Skin of body (tissue), 2 donors: Measurements from ENCODE around the gene BCAS4. TPM values are rescaled to one million over a fixed set of nuclear protein-coding genes. Genes with fewer than 3 reads are reported as not detected.
"Not testable (repeated sequence)": the region's sequence is repeated elsewhere in the genome, so short reads cannot be mapped to it uniquely, and the experiment has no call there.

Experiments
- DNase-seq: peaks from one replicate; lab custom pipeline; 2025; lab: John Stamatoyannopoulos, UW
- total RNA-seq: library from RNA; depleted of rRNA; stranded (reverse); fragments of >200 nt; gene quantifications from one replicate; pipeline ENCODE4 v1.2.3, GENCODE V29; 2014

The BCAS4 gene
- total RNA-seq, 1 donor from 2014 or later, result 2.1 TPM

DNA sequence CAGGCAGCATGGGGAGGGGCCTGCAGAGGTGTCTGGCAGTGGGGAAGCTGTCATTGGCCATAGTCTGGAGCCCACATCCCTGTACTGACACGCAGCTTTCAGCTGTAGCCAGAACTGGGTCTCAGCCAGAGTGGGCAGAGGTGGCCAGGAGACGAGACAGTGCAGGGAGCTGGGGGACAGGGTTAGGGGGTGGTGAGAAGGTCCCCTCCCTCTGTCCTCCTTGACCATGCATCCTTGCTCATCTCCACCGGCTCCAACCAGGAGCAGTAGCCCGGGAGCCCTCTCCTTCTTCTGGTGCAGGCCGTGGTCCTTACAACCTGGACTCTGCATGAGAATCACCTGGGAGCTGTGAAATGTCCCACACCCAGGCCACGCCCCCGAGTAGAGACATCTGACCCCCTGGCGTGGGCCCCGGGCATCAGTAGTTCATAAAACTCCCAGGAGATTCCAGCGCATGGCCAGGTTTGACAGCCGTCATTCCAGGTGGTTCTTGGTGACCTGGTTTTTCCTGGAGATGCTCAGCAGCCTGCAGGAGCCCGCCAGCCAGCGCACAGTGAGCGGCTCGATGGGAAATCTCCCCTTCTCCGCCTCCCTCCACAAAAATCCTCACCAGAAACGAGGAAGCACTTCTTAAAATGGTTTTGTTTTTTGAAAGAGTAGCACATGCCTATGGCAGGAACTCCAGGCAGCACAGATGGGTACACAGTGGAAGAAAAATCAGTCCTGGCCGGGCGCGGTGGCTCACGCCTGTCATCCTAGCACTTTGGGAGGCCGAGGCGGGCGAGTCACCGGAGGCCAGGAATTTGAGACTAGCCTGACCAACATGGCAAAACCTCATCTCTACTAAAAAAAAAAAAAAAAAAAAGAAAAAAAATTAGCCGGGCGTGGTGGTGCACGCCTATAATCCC is 80.2 kb downstream of the BCAS4 start:
- DNase-seq, result no peak

DNA sequence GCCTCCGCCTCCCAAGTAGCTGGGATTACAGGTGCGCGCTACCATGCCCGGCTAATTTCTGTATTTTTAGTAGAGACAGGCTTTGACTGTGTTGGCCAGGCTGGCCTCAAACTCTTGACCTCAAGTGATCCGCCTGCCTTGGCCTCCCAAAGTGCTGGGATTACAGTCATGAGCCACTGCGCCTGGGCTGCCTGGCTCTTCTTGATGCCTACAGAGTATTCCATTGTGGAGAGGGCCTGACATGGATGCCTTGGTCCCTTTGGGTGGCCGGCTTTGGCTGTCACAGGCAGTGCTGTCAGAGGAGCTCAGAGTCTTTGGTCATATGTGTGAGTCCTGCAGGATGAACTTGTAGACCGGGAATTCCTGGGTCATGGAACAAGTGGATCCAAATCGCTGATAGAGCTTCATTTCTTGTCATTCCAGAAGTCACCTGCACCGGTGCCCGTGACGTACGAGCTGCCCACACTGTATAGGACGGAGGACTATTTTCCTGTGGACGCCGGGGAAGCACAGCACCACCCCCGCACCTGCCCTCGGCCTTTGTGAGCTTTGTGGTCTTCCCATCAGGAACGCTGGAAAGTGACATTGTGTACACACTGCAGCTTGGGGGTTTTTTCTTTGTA is 81.3 kb downstream of the BCAS4 start:
- DNase-seq, result no peak

DNA sequence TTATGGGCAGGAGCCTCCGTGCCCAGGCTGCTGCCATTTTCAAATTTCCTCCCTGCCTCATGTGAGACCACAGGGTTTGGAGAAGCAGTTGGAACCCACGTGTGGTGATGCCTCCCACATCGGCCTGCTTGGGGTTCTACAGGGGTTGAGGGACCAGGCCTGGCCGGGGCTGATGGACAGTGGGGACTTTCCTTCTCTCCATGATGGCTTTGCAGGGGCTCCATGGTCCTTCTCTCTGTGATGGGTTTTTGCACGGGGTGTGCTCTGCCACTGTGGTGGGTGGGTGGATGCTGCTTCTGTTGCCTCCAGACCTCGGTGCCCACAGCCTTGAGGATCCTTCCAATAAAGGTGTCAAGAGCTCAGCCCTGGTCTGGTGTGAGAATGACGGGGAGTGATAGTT is 82.0 kb downstream of the BCAS4 start:
- no peak for DNase-seq

DNA sequence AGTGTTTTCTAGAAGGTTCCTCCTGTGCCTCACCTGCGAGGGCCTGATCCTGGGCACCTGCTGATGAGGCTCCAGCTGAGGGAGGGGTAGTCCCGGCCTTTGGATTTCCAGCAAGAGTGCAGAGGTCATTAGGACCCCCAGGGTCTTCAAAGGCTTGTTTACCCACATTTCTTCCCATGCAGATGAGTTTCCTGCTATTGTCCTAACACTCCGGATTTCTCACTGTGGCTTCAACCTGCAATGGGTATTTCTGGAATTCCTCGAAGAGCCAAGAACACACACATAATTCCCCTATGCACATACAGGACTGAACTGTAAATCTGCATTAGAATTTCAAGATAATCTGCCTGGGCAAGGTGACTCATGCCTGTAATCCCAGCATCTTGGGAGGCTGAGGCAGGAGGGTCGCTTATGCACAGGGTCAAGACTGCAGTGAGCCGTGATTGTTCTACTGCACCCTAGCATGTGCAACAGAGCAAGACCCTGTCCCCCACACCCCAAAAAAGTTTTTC is 82.4 kb downstream of the BCAS4 start:
- DNase-seq, result no peak

DNA sequence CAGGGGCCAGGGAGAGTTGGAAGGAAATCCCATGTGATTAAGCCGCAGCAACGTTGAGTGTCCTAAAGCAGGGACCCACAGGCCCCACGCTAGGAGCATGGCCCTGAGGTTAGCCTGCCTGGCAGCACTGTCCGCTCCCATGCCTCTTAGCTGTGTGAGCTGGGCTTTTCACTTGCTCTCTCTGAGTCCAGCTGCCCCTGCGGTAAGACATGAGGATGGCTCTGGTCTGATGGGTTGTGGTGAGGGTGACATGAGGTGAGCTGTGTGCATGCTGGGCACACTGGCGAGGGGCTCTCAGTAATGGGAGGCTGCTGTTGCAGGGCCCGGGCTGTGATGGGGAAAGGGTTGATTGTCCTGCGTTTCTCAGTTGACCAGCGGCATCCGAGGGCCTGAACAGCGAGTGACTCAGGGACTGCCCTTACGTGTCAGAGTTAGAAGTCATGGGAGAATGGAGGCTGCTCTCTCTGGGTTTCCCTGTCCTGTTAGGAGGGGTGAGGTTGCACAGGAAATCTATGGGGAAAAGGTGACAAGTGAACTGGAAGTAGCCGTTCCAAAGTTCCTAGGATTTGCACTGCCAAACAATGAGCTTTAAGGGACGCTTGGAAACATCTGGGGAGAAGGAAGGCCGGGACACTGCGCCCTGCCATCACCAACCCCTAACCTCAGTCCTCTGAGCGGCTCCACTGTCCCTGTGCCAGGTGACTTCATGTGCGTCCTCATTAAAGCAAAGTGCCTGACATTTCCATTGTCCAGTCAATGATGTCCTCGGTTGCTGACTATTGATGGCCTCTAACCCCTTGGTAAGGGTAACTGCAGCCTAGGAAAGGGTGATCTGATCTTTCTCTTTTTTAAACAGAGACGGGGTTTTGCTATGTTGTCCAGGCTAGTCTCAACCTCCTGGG is 85.0 kb downstream of the BCAS4 start:
- DNase-seq, result no peak

DNA sequence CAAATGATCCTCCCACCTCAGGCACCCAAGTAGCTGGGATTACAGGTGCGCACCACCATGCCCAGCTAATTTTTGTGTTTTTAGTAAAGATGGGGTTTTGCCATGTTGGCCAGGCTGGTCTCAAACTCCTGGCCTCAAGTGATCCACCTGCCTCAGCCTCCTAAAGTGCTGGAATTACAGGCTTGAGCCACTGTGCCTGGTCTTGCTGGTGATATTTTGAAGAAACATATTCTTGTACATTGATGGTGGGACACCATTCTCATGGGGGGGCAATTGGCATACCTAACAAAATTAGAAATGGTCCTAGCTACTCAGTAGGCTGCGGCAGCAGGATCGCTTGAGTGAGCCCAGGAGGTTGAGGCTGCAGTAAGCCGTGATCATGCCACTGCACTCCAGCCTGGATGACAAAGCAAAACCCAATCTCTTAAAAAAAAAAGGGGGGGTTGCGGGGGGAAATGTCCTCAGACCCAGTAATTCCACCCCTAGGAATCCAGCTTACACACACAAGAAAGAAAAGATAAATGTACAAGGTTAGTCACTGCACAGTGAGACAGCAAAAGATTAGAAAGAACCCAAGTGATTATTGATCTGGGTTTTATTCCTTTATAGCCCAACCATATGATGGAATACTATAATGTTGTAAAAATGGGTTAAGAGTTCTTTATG is 87.0 kb downstream of the BCAS4 start:
- DNase-seq, result not testable (repeated sequence)

DNA sequence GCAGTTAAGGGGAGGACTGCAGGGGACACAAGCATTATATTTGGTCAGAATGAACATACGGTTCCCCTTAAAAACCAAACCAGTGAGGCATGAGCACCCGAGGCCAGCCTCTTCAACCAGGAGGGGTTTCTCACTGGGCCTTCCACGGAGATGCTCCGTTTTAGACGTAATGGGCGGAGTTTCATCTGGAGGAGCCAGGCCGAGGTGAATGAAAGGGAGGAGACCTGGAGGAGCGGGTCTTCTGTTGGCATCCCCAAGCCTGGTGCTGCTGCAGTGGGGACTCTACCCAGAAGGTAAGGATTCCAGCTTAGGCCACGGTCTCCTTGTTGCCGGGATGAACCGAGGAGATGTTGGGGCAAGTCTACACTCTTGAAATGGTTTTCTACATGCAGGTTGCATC is 89.0 kb downstream of the BCAS4 start:
- no peak for DNase-seq

DNA sequence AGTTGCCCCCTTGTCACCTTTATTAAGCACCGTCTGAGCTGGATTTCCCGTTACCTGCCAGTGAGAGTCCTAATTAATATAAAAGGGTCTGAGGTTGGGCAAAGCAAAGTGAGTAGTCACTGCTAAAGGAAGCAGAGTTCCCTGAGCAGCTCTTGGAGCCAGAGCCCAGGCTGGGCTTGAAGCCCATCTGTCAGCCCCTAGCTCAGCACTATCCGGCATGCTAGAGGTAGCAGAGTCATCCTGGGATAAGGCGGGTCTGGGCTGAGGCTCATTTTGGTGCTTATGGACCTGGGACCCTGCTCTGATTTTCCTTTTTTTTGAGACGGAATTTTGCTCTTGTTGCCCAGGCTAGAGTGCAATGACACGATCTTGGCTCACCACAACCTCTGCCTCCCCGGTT is 90.2 kb downstream of the BCAS4 start:
- no peak for DNase-seq

DNA sequence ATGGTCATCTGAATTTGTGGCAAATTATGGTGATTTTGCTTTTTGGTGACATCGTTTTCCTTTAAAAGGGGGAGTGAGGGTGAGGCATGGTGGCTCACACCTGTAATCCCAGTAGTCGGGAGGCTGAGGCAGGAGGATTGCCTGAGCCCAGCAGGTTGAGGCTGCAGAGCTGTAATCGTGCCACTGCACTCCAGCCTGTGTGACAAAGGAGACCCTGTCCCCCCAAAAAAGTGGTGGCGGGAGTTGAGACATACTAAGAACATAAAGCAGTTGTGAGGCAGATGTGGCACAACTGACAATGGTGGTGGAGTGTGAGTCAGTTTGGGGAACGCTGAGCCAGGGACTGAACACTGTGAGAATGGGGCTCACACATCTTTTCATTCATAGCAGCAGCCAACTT is 90.9 kb downstream of the BCAS4 start:
- DNase-seq, result no peak

DNA sequence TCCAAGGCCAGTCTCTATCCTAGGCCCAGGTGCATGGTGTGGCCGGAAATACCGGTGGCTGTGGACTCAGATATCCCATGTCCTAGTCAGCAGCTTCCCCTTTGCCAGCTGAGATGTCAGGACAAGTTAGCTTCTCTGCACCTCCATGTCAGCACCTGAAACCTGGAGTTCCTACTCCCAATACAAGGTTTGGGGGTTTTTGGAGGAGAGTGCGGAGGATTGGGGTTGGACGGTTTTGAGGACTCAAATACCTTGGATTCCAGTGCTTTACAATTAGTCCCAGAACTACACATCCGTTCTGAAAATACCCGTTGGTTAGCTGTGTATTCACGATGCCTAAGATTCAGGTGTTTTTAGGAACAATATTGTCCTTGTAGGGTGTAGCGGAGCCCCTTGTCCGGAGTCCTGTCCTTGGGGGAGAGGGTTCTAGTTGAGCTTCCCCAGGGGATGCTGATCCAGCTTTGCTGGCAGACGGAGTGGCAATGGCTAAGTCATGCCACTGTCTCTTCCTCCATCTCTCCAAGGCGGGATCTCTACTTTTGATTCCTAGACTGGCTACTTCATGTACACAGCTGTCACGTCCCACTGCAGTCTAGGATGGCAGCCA is 91.4 kb downstream of the BCAS4 start:
- DNase-seq, result no peak

DNA sequence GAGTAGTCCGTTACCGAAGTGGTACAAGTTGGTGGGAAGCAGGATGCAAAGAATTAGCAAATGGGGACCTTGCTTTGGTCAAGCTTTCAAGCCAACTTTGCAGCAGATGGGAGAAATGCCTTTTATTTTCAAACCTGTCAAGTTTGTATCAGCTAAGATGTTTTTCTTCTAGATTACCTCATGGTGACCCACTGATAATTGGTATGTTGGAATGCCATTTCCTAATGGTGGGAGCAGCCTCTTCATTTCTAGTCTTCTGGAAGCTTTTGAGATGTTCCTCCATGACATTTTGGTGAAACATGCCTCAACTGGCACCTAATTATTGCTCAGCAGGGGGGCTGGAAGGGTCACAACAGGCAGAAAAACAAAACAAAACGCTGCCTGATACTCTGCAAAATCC is 92.7 kb downstream of the BCAS4 start:
- DNase-seq, result no peak

DNA sequence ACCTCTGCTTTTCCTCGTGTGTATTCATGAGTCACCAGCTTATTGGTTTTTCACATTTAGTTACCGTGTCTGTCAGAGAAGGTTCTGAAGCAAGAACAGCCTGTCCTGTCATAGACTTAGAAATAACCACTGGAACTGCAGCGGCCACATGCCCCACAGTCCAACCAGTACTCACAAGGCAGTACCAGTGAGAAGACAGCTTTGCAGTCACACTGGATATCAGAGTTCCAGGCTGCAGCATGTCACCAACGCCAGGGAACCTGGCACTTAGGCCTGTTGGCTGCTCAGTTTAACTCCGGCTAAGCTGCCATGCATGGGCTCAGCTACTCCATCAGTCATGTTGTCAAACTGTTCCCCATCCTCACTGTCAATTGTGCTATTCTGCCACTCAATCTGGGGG is 96.3 kb downstream of the BCAS4 start:
- DNase-seq, result no peak

DNA sequence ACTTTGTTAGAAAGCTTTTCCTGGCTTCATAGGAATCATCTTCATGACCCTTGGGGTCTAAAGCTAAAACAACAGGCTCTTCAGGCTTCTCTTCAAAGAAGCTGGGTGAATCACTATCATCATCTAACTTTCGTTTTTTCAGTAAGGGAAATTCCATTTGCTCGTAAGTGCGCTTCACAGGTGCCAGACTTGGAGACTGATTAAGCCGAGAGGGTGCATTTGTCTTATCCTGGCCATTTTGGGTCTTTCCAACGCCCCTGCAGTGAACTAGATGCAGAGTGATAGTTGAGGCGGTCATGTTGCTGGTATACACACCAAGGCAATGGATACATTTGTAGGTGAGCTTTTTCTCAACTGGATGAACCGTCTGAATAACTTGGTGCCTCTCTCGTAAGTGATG is 97.5 kb downstream of the BCAS4 start:
- no peak for DNase-seq

DNA sequence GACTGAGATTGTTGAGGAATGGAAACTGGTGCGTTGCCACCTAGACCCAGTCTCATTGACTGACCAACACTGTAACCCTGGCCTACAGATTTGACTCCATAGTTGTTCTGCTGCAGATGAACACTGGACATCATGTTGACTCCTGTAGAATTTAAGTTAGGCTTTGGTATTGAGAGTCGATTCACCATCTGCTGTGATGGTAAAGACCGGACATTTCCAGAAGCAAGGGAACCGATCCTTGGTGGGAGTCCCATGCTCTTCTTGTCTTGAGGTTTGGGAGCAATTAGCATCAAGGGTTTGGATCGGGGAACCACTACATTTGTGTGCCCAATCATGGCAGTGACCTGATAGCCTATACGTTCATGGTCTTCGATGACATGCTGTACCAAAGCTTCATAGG is 98.8 kb downstream of the BCAS4 start:
- DNase-seq, result no peak

DNA sequence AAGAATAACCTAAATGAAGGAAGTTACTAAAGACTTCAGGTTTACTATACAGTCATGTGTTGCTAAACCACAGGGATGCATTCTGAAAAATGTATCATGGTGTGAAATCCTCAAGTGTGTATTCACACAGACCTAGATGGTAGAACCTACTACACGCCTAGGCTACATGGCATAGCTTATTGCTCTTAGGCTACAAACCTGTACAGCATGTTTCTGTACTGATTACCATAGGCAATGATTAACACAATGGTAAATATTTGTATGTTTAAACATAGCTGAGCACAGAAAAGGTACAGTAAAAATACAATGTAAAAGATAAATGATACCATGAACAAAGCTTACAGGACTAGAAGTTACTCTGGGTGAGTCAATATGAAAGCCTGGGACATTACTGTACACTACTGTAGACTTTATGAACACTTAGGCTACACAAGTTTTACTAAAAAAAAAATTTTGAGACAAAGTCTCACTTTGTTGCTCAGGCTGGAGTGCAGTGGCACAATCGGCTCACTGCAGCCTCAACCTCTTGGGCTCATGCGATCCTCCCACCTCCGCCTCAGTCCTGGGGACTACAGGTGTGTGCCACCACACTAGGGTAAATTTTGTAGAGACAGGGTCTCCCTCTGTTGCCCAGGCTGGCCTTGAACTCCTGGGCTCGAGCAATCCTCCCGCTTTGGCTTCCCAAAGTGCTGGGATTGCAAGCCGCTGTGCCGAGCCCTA is 100.4 kb downstream of the BCAS4 start:
- DNase-seq, result no peak

DNA sequence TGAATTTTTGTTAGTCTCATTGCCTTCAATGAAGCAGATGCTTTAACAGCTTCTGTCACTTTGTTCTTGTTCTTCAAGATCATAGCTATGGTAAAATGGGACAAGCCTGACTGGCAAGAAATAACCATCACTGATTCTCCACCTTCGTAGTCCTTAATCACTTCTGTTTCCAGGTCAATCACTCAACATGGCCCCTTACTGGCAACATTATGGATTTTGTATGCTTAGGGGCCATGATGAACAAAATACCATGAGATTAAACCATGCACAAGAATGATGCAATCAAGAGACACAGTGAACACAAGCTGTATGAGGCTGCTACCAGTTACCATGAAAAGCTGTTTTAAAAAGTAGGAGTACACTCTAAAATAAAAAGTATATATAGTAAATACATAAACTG is 103.6 kb downstream of the BCAS4 start:
- DNase-seq, result no peak

DNA sequence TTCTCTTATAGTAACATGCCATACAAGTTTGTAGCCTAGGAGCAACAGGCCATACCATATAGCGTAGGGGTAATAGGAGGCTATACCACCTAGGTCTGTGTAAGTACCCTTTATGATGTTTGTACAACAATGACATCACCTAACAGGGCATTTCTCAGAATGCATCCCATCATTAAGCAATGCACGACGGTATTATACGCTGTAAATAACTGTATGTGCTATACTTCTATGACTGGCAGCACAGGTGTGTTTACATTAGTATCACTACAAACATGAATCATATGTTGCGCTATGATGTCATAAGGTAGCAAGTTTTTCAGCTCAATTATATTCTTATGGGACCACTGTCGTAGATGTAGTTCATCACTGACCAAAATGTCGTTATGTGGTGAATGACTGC is 105.4 kb downstream of the BCAS4 start:
- no peak for DNase-seq

DNA sequence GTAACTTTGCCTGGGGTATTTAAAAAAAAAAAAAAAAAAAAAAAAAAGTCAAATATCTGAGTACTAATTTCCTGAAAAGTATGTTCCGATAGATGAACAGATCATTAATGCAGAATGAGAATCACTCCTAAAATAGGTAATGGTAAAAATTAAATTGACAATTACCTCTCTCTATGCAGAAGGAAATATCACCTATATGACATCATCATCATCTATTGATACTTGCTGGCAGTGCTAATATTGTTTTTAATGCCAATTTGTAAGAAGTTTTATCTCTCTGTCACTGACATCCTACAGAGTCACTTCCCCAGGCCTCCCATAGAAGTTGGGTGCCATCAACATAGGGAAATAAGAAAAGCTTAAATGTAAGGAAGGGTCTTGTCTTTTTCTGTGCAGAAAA is 106.4 kb downstream of the BCAS4 start:
- no peak for DNase-seq

DNA sequence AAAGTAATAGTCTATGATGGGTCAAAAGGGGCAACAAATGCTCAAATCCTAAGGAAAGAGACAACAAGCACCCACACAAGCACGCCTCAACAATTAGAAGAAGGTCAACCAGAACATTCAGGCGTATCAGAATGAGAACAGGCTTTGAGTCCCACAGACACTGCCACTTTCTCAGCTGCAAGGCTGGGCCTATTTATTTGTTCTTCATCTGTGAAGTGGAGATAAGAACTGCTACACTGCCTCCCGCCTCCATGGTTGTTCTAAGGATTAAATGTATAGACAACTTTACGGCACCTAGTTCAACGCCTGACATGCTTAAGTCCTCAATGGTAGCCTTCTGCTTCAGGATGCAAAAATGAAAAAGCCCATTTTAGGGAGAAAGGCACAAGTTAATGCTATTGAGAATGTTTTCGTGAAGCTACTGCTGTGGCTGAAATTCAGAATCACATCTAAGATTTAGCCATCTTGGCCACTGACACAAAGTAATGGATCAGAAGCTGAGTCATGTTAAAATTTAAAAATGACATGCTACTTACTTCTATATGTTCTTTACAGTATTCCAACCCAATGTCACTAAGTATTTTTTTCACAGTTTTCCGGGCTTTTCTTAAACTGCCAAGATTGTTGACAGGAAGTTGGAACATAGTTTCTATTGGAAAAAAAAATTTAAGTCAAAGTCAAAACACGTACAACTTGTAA is 108.6 kb downstream of the BCAS4 start:
- DNase-seq, result no peak
